RPMI7951 (cell line): ENCODE results near the gene PLA2G6. TPM values are rescaled to one million over a fixed set of nuclear protein-coding genes. Genes with fewer than 3 reads are reported as not detected.

ENCODE experiments used
- DNase-seq: peaks from one replicate; pipeline ENCODE4 v3.0.0-alpha.2; 2012; ENCODE audit warnings: low read depth
- total RNA-seq: library from RNA; depleted of rRNA; stranded (reverse); fragments of >200 nt; shearing (Covaris generic); gene quantifications from 2 replicates; pipeline ENCODE4 v1.2.3, GENCODE V29; 2014

The PLA2G6 gene
- total RNA-seq, 1 experiment from 2014 or later = 3.7 TPM

DNA sequence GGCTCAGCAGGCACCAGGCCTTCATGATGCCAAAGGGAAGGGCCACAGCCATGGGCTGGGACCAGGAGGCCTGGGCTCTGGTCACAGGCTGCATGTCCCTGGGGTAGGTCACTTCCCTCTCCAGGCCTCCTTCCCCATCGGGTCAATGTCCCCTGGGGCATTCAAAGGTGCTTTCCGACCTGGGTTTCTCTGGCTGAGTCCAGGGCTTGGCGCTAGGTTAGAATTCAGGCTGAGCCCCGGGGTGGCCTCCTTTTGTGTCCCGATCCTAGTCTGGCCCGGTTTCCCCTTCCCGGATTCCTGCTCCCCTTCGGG, 32.3 kb upstream of the PLA2G6 start:
- no peak for DNase-seq

GRCh38 chr22:38213319-38213989, 31.8 kb upstream of the PLA2G6 start:
- no peak for DNase-seq

- no peak for DNase-seq
These were observed 30.8 kb upstream of the PLA2G6 start for GRCh38 chr22:38212442-38212841.

DNA sequence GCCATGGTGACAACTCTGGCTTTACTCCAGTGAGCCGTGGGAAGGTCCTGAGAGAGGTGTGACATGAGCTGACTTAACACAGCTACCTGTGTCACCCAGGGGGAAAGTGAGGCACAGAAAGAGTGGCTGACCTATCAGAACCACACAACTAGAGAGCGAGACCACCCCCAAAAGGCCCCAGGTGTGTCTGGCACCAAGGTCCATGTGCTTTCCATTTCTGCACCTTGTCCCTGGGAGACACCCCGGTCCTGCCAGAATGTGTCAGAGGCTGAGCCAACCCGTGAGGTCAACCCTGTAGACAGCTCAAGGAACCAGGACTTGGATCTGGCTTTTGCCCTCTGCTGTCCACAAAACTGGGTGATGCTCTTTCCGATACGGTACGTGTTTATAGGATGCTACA, 29.9 kb upstream of the PLA2G6 start:
- no peak for DNase-seq

DNA sequence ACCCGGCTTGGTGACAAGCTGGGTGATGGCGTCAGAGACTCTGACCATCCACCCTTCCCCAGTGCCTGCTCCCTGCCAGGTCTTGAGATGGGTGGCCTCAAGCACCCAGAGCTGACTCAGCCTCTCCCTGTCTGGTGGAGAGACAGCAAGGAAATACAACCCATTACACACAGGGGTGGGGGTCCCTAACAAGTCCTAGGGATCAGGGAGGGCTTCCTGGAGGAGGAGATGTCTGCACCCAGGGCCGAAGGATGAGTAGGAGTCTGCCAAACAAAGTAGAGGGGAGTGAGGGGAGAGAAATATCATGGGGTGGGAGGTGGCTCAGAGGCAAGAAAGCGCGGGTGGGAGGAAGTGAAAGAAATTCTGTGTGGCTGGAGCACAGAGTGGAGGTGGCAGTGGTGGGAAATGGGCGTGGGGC, 26.9 kb upstream of the PLA2G6 start:
- no peak for DNase-seq

GRCh38 chr22:38207898-38208432, 26.3 kb upstream of the PLA2G6 start:
- DNase-seq = no peak

DNA sequence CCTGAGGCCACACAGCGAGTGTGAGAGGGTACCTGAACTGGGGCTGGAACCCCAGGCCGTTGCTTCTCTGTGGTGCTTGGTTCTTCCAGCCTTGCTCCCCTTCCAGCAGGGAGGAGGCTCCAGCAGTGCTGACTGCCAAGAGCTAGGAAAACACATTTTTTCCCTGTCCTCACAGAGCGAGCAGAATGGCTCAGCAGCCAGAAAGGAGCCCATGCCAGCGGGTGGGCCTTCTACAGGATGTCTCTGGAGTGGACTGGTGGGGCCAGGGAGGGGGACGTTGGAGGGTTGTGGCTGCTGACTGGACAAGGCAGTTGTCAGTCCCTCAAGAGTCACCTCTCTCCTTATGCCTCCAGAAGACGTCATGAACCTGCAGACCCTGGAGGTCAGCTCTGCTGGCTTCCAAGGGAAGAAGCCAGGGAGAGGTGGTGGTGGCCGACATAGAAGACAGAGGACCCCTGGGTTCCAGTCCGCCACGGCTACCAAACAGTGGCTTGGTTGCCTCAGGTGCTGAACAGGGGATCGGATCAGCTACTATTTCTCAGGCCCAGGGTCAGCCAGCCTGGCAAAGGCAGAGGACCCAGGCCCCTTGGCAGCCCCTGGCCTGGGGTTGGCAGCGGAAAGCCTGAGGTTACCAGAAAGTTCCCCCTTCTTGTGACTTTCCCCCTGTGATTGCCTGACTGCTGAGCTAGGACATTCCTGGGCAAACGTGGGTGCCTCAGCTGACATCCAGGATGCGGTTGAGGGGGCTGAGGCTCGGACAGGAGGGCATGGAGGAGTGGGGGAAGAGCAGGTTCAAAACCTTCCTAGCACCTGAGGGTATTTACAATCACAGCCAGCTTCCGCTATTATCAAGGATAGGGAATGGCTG, 23.9 kb upstream of the PLA2G6 start:
- no peak for DNase-seq

- no peak for DNase-seq
These were observed 23.2 kb upstream of the PLA2G6 start for GRCh38 chr22:38204784-38205183.

- peak; percentile 61 for DNase-seq
These were observed 22.4 kb upstream of the PLA2G6 start for GRCh38 chr22:38203855-38204514.

DNA sequence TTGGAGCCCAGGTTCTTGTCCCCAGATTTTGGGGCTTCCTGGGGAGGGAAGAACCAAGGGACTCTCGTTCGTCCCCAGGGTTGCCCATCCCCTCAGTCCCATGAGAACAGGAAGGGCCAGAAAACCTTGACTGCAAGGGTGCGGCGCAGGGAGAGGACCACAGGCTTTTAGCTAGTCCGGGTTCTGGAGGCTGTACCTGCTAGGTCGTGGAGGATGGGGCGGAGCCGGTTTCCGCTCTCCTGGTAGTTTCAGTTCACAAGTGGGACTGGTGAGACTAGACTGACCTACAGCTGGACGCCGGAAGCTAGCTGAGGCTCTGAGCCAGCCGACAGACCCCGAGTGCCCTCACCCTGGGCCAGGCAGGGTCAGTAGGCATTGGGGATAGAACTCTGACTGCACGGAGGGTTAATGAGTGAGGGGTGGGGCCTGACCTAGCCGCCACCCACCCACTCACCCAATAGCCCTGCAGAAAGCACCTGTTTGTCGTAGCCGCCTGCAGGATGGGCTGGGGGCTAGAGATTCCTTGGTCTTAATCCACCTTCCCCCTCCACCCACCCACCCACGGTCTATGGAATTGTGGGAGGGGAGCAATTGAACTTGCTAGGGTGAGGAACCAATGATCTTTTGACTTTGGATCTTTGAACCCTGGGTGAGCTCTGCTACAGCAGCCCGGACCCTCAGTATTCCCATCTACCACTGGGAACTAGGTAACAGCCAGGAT, 21.6 kb upstream of the PLA2G6 start:
- DNase-seq = peak; percentile 35

DNA sequence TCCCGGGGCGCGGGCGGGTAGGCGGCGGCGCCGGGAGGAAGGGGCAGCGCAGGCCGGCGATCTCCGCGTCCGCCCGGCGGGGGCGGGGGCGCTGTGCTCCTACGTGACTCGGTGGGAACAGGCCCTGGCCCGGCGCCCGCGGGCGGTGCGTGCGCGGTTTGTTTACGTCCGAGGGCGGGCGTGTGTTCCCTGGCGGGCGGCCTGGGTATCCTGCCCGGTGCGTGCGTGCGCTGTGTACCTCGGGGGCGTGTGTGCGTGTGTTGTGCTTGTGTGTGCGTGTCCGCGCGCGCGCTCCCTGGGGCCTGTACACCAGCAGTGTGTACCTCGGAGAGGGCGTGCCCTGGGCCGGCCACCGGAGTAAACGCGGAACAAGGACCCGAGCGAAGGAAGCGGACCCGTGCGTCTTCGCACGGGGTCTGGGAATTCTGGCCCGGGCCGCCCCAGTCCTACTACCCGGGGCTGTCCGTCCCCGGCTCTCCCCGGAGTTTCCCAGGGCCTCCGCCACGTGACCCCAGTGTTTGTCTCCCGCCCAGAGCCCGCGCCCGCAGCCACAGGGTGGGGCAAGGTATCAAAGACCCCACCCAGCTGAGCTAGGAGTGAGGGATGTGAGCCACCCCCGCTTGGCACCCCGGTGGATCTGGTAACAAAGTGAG, 20.9 kb upstream of the PLA2G6 start:
- DNase-seq = peak; percentile 74

- DNase-seq = peak; percentile 94
These were observed 20.2 kb upstream of the PLA2G6 start, which contains the start of gene MAFF for GRCh38 chr22:38201711-38202436. Gene MAFF (plus strand): TSS chr22:38201994. CDS start chr22:38213854, 11,860 bp downstream.

- DNase-seq = no peak
These were observed 19.7 kb upstream of the PLA2G6 start for GRCh38 chr22:38201371-38201710.

DNA sequence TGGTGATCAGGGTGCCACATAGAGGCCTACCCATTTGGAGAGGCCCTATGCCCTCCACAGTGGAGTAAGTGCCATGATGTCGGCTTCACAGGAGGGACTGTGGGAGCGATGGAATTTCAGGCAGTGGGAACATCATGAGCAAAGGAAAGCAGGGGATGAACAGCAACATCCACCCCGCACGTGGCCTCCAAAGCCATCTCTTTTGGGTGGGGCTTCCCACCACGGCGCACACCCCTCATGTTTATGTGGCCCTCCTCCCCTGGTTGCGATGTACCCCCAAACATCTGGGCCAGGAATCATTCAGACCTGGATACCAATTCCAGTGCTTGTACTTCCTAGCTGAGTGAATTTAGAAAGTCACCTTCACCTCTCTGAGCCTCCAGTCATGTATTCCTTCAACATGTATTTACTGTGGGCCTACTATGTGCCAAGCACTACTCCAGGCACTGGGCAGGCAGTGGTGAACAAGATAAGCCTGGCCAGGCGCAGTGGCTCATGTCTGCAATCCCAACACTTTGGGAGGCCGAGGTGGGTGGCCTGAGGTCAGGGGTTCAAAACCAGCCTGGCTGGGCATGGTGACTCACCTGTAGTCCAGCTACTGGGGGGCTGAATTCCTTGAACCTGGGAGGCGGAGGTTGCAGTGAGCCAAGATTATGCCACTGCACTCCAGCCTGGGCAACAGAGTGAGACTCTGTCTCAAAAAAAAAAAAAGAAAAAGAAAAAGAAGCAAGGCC, 18.4 kb upstream of the PLA2G6 start:
- no peak for DNase-seq

- DNase-seq = no peak
These were observed 15.3 kb upstream of the PLA2G6 start for GRCh38 chr22:38196791-38197419.

DNA sequence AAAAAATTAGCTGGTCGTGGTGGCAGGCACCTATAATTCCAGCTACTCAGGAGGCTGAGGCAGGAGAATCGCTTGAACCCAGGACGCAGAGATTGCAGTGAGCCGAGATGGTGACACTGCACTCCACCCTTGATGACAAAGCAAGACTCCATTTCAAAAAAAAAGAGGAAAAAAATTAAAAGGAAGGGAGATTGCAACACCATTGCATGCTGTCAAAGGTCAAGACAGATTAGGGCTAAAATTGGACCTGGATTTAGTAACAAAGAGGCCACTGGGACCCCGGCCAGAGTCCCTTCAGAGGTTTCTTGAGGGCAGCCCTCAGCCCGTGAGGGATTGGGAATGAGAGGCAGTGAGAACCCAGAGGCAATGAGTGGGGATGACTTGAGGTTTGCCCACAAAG, 11.9 kb upstream of the PLA2G6 start:
- no peak for DNase-seq

- DNase-seq = no peak
These were observed 10.8 kb upstream of the PLA2G6 start for GRCh38 chr22:38192475-38192863.

DNA sequence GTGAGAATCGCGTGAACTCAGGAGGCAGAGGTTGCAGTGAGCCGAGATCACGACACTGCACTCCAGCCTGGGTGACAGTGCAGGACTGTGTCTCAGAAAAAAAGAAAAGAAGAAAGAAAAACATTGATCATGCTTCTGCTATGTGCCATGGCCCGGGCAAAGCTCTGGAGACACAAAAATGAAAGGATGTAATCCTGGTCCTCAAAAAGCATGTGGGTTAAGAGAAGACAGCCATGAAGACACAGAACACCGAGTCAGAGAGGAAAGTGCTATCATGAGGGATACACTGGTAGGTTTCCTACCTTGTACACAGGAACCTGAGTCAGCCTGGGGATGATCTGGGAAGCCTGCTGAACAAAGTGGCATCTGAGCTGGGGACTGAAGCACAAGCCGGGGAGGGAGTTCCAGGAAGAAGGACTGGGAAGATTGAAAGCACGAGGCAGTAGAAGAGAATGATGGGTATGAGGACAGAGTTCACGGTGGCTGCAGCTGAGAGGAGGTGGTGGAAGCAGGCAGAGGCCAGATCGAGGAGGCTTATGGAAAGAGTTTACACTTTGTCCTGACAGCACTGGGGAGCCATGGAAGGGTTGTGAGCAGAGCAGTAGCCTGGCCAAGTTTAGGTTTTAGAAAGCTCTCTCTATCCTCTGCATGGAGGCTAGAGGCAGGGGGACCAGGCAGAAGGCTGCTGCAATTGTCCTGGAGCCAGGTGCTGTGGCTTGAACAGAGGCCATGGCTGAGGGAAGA, 10.3 kb upstream of the PLA2G6 start:
- no peak for DNase-seq

GRCh38 chr22:38191055-38191454, 9.4 kb upstream of the PLA2G6 start:
- DNase-seq = no peak
